GM12892 (cell line): ENCODE measurements around the gene PIGU.

Experiments used
- POLR2A ChIP-seq: IDR thresholded peaks from 2 replicates; pipeline ENCODE4 v1.6.1; 2011; ENCODE audit warnings: low read depth, low read length, control low read depth
- POLR2AphosphoS5 ChIP-seq: IDR thresholded peaks from 2 replicates; pipeline ENCODE4 v1.6.1; 2011; ENCODE audit warnings: low read depth, low read length, control low read depth
- TAF1 ChIP-seq: IDR thresholded peaks from 2 replicates; pipeline ENCODE4 v1.6.1; 2011; ENCODE audit warnings: low read depth, mild to moderate bottlenecking, control low read depth, low read length, borderline replicate concordance

- TF ChIP-seq POLR2A (no peak), POLR2AphosphoS5 (no peak), TAF1 (no peak)
Observed at GRCh38 chr20:34626992-34627391, 49.9 kb downstream of the PIGU start.
